GM19238 (cell line): ENCODE results near the gene CD300LB.
A peak's percentile ranks its signal among the peaks of the same experiment; 100 is the strongest.
"Not testable (repeated sequence)": the region's sequence is repeated elsewhere in the genome, so short reads cannot be mapped to it uniquely, and the experiment has no call there.

Source experiments
- DNase-seq: peaks from one replicate; pipeline ENCODE4 v3.0.0; 2011; ENCODE audit warnings: low spot score; ENCODE audit not compliant: insufficient read length

CD300LB gene

GRCh38 chr17:74493331-74493833 lies 37.9 kb downstream of the CD300LB start:
- DNase-seq: peak; percentile 40

DNA sequence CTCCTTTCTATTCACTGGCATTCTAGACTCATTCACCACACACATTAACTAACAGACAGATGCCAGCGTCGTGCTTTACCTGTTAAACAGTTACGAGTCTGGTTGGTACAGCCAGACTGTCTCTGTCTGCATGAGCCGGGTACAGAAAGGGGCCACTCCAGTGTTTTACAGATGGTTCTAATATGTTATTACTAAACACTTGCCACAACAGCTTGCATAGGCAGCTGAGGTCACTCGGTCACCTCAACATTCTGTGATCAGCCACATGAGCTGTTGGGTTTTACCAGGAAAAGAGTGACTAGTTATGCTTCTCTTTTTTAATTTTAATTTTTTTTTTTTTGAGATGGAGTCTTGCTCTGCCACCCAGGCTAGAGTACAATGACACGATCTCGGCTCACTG lies 39.6 kb downstream of the CD300LB start:
- DNase-seq: no peak

- no peak for DNase-seq
Measured at GRCh38 chr17:74490716-74491115, 40.6 kb downstream of the CD300LB start.

DNA sequence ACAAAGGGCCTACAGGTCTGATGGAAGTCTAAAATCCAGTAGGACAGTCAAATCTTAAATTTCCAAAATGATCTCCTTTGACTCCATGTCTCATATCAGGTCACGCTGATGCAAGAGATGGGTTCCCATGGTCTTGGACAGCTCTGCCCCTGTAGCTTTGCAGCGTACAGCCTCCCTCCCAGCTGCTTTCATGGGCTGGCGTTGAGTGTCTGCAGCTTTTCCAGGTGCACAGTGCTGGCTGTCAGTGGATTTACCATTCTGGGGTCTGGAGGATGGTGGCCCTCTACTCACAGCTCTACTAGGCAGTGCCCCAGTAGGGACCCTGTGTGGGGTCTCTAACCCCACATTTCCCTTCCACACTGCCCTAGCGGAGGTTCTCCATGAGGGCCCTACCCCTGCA lies 43.0 kb downstream of the CD300LB start:
- not testable (repeated sequence) for DNase-seq

DNA sequence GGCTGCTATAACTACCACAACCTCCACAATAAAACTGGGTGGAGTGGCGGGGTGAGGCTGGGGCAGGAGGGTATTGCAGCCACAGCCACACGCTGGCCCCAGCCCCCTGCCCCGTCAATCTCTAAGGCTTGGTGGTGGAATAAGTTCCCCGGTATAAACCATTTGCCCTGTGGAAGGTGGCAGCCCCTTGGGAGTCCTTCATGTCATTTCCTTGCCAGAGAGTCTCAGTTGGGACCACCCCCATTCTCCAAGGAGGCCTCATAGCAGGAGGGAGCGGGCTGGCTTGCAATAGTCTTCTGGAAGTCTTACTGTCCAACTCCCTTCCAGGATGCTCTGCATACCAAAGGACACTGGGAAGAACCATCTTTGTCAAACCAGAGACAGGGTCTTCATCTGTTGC lies 45.4 kb downstream of the CD300LB start:
- DNase-seq: no peak

DNA sequence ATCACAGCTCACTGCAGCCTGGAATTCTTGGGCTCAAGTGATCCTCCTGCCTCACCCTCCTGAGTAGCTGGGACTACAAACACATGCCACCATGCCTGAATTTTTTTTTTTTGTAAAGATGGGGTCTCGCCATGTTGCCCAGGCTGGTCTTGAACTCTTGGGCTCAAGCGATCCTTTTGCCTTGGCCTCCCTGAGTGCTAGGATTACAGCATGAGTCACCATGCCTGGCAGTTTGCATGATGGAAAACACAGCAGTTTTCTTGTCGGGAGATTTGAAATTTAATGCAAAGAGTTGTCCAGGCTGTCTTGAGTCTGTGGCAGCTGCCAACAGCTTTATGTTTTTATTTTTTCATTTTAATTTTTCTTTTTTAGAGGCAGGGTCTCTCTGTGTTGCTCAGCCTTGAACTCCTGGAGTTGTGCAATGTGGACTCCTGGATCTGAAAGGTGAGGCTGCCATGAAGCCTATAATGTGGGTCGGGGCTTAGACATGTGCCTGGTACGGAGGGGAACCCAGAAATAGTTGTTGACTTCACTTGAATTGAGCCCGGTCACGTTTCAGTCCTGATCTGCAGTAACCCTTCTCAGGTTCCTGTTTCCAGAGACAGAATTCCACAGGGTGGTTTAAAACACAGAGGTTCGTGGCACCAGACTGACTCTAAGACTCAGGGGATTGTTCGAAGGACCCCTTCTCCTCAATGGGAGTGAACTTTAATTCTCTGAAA lies 46.1 kb downstream of the CD300LB start:
- no peak for DNase-seq

GRCh38 chr17:74484066-74484465 lies 47.2 kb downstream of the CD300LB start:
- DNase-seq: no peak

DNA sequence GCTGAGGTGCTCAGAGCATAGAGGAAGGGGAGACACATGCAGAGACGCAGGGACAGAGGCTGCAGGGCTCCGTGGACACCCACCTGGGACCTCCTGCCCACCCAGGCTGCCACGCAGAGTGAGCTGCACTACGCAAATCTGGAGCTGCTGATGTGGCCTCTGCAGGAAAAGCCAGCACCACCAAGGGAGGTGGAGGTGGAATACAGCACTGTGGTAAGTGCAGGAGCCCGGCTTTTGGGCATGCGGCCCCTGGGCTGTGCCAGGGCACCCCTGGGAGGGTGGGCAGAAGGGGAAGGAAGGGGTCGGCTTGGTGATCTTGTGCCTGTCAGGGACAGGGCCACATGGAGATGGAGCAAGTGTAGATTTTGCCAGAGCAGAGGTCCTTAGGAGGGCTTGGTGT lies 49.7 kb downstream of the CD300LB start:
- no peak for DNase-seq

DNA sequence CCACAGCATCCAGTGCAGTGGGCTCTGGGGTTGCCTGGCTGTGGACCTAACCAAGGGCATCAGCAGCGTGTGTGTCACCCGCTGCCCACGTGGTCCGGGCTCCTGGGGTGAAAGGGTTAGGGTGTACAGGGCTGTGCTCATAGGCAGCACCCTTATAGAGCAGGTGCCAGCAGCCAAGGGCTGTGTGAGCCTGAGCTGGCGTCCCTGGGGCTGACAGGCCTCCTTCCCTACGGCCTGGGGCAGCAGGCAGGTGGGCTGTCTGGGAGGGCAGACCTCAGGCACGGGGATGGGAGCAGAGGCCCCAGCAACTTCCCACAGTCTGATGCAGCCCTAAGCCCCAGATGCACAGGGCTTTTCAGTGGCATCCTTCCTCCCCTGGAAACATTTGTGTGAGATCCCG lies 51.0 kb downstream of the CD300LB start:
- no peak for DNase-seq

- no peak for DNase-seq
Measured at GRCh38 chr17:74478420-74479100, 52.7 kb downstream of the CD300LB start.

- no peak for DNase-seq
Measured at GRCh38 chr17:74477411-74477810, 53.9 kb downstream of the CD300LB start.

DNA sequence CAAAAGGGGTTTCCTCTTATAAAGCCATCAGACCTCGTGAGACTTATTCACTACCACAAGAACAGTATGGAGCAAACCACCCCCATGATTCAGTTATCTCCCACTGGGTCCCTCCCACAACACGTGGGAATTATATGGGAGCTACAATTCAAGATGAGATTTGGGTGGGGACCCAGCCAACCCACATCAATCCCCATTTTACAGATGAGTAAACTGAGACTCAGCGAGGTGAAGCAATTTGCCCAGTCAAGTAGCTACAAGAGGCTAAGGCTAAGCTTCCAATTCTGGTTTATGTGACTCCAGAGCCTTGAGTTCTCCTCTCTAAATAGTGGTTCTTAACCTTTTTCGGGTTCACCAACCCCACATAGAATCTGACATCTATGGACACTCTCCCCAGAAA lies 56.1 kb downstream of the CD300LB start:
- no peak for DNase-seq

DNA sequence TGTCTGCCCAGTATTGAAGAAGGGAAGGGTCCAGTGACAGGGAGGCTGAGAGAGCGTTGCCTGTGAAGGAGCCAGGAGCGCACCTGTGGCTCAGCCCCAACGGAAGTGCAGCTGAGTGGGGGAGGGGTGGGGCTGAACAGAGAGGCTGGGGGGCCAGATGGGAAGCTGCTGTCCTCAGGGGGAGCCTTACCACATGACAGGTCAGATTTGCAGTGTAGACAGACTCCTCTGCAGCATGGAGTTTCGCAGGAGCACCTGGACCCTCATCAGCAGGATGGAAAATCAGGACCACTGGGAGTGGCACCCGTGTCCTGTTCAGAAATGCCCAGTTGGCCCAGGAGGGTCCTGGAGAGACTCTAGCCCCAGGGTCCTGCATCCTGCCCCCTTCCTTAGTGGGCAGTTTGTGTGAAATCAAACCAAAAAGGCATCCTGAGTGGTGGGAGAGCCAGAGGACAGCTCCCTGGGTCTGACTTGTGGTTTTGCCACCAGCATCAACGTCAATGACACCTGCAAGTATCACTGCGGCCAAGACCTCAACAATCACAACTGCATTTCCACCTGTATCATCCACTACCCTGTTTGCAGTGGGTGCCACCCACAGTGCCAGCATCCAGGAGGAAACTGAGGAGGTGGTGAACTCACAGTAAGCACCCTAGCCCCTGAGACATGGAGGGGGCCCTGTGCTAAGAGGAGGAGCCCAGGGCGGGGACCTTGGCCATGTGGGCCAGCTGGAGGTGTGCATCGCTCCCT lies 57.1 kb downstream of the CD300LB start:
- no peak for DNase-seq

- no peak for DNase-seq
Measured at GRCh38 chr17:74473294-74473693, 58.0 kb downstream of the CD300LB start.

DNA sequence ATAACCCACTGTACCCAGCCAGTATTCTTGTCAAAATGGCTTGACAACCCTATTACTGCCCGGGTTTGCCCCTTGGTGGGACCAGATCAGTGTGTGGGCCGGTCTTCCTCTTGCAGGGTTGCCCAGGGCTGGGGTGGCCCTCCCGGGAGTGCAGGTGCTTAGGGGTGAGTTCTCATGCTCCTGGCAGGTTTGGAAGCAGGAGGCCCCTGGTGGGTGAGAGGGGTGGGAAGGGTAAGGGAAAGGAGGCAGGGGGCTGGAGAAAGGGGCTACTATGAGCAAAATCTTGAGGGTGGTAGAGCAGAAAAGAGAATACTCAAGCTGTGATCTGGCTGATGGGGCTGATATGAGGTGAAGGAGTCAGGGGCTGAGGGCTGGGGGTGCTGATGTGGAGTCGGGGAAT lies 58.4 kb downstream of the CD300LB start:
- no peak for DNase-seq

- DNase-seq: no peak
Measured at GRCh38 chr17:74471341-74471740, 59.9 kb downstream of the CD300LB start.
